ENCODE measurements around the gene IGF2R.

The IGF2R gene

GRCh38 chr6:160130729-160131484, 162.0 kb downstream of the IGF2R start:
- no peaks in the 10 kb centered on the region for H3K4me1 ChIP-seq (ENCODE audit: control insufficient read depth, low read length)
- no peaks in the 10 kb centered on the region for H3K36me3 ChIP-seq (ENCODE audit: control insufficient read depth, low read length)
- H3K4me2 ChIP-seq (ENCODE audit: low read length): no peak overlapping the region
- no peak for TF ChIP-seq EZH2phosphoT487 (IDR thresholded peaks at IDR 0.05; ENCODE audit: borderline replicate concordance, low read length)
- TF ChIP-seq CTCF (IDR thresholded peaks at IDR 0.05; ENCODE audit: low read depth, low read length, poor library complexity, severe bottlenecking): no peak
- H3K4me3 ChIP-seq (ENCODE audit: low read length): no peak overlapping the region
- H3K27me3 ChIP-seq (ENCODE audit: control insufficient read depth, low read length): no peaks in the 10 kb centered on the region
- H3K9me2 ChIP-seq (replicated peaks; ENCODE audit: control insufficient read depth, low read length): no peaks in the 10 kb centered on the region
- no peaks in the 10 kb centered on the region for H3K9me3 ChIP-seq (ENCODE audit: control insufficient read depth, insufficient read depth, low read length)
- H3K27ac ChIP-seq (ENCODE audit: low read depth, low read length): no peak overlapping the region
- H4K20me1 ChIP-seq (ENCODE audit: control insufficient read depth, insufficient read depth, low read depth, low read length): no peaks in the 10 kb centered on the region
- H3F3A ChIP-seq (ENCODE audit: control insufficient read depth, insufficient read depth): no peaks in the 10 kb centered on the region
- no peaks in the 10 kb centered on the region for H3K79me2 ChIP-seq (ENCODE audit: control insufficient read depth, low read length)

GRCh38 chr6:160131636-160132296, 162.9 kb downstream of the IGF2R start:
- Histone ChIP-seq H3K27ac (ENCODE audit: low read depth, low read length) (no peak overlapping the region), H3K9me3 (ENCODE audit: control insufficient read depth, insufficient read depth, low read length) (no peaks in the 10 kb centered on the region), H3K36me3 (ENCODE audit: control insufficient read depth, low read length) (no peaks in the 10 kb centered on the region), H4K20me1 (ENCODE audit: control insufficient read depth, insufficient read depth, low read depth, low read length) (no peaks in the 10 kb centered on the region), H3K79me2 (ENCODE audit: control insufficient read depth, low read length) (no peaks in the 10 kb centered on the region), H3K4me1 (ENCODE audit: control insufficient read depth, low read length) (no peaks in the 10 kb centered on the region), H3K4me3 (ENCODE audit: low read length) (no peak overlapping the region), H3F3A (ENCODE audit: control insufficient read depth, insufficient read depth) (no peaks in the 10 kb centered on the region), H3K27me3 (ENCODE audit: control insufficient read depth, low read length) (no peaks in the 10 kb centered on the region), H3K9me2 (replicated peaks; ENCODE audit: control insufficient read depth, low read length) (no peaks in the 10 kb centered on the region), H3K4me2 (ENCODE audit: low read length) (no peak overlapping the region)
- no peak for TF ChIP-seq CTCF (IDR thresholded peaks at IDR 0.05; ENCODE audit: low read depth, low read length, poor library complexity, severe bottlenecking)
- no peak for TF ChIP-seq EZH2phosphoT487 (IDR thresholded peaks at IDR 0.05; ENCODE audit: borderline replicate concordance, low read length)

GRCh38 chr6:160132297-160132637, 163.4 kb downstream of the IGF2R start:
- Histone ChIP-seq H3K79me2 (ENCODE audit: control insufficient read depth, low read length) (no peaks in the 10 kb centered on the region), H3K27ac (ENCODE audit: low read depth, low read length) (no peak overlapping the region), H3K36me3 (ENCODE audit: control insufficient read depth, low read length) (no peaks in the 10 kb centered on the region), H4K20me1 (ENCODE audit: control insufficient read depth, insufficient read depth, low read depth, low read length) (no peaks in the 10 kb centered on the region), H3K9me2 (replicated peaks; ENCODE audit: control insufficient read depth, low read length) (no peaks in the 10 kb centered on the region), H3F3A (ENCODE audit: control insufficient read depth, insufficient read depth) (no peaks in the 10 kb centered on the region), H3K4me2 (ENCODE audit: low read length) (no peak overlapping the region), H3K9me3 (ENCODE audit: control insufficient read depth, insufficient read depth, low read length) (no peaks in the 10 kb centered on the region), H3K4me1 (ENCODE audit: control insufficient read depth, low read length) (no peaks in the 10 kb centered on the region), H3K4me3 (ENCODE audit: low read length) (no peak overlapping the region), H3K27me3 (ENCODE audit: control insufficient read depth, low read length) (no peaks in the 10 kb centered on the region)
- TF ChIP-seq CTCF (IDR thresholded peaks at IDR 0.05; ENCODE audit: low read depth, low read length, poor library complexity, severe bottlenecking) (no peak), EZH2phosphoT487 (IDR thresholded peaks at IDR 0.05; ENCODE audit: borderline replicate concordance, low read length) (no peak)
